Measurements from ENCODE around the gene GLIPR1L1.
A peak's percentile ranks its signal among the peaks of the same experiment; 100 is the strongest.

The GLIPR1L1 gene

DNA sequence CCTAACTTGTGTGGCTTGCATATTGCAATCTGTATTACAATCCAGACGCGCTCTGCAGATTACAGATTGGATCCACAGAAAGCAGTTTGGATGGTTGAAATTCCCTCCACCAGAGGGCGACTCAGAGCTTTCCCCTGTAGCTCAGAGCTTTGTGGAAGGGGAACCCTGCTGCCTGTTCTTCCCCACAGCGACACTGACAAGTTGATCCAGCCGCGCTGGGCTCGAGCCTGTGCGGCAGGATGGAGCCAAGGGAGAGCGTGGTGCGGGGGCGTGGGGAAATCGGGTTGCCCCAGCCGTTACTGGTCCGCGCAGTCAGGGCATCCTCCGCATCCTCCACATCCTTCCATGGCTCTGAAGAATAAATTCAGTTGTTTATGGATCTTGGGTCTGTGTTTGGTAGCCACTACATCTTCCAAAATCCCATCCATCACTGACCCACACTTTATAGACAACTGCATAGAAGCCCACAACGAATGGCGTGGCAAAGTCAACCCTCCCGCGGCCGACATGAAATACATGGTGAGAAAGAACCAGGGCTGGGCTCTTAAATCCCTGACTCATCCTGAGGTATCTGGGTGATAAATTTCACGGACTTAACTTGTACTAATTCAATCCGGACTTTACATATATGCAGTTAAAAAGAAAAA lies at the start of gene GLIPR1L1:
GLIPR1L1 (plus strand) TSS at position 287 of the 647 bp plus-strand sequence; CDS start at position 346, 59 bp downstream.
- peak; percentile 91 for DNase-seq (ENCODE audit: low read depth, low spot score)
- in situ Hi-C loops (cut with HindIII; ENCODE audit: low sequenced_read_pairs), result no loop called here
- peak; percentile 82 for TF ChIP-seq CTCF (IDR thresholded peaks at IDR 0.05; ENCODE audit: low read depth, low read length)
- H3K4me3 ChIP-seq (ENCODE audit: low read depth, low read length), result peak within 1 kb of the TSS; percentile 59

DNA sequence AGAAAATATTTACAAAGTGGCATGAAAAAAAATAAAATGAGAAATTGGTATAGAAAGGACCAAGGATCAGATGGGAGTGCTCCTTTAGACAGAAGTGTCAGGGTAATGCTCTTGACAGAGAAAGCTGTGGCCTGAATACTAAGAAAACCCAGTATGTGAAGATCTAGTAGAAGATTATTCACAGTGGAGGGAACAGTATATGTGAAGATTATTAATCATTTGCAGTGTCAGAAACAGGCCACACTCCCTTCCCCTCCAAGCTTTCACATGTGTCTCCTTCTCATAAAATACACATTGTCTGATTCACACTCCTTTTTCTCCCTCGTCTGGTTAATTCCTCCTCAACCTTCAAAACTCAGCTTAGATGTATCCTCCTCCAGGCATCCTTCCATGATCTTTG lies 45.6 kb upstream of the GLIPR1L1 start:
- in situ Hi-C loops (cut with HindIII; ENCODE audit: low sequenced_read_pairs), result no loop called here
- no peak overlapping the region for H3K4me3 ChIP-seq (ENCODE audit: low read depth, low read length)
- no peak for TF ChIP-seq CTCF (IDR thresholded peaks at IDR 0.05; ENCODE audit: low read depth, low read length)
- DNase-seq (ENCODE audit: low read depth, low spot score), result no peak

GRCh38 chr12:75289753-75290152 lies 44.7 kb upstream of the GLIPR1L1 start:
- TF ChIP-seq CTCF (IDR thresholded peaks at IDR 0.05; ENCODE audit: low read depth, low read length), result peak; percentile 30
- no peak overlapping the region for H3K4me3 ChIP-seq (ENCODE audit: low read depth, low read length)
- peak; percentile 53 for DNase-seq (ENCODE audit: low read depth, low spot score)
- in situ Hi-C loops (cut with HindIII; ENCODE audit: low sequenced_read_pairs), result no loop called here

DNA sequence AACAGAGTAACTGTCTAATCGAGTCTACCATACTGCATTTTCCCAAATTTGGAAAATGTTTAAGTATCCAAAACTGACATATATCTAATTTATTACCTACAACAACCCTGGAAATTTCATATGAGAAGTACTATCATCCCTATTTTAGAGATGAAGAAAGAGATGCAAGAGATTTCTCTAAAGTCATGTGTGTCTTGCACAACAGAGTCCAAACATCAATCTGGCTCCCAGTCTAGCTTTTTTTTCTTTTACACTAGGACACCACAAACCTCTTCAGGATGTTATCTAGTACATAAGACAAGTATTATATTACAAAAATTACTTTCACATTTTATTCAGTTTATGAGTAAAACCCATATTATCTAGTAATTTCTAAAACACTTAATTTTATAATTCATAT lies 43.5 kb upstream of the GLIPR1L1 start:
- TF ChIP-seq CTCF (IDR thresholded peaks at IDR 0.05; ENCODE audit: low read depth, low read length), result no peak
- in situ Hi-C loops (cut with HindIII; ENCODE audit: low sequenced_read_pairs), result no loop called here
- no peak for DNase-seq (ENCODE audit: low read depth, low spot score)

GRCh38 chr12:75294336-75294735 lies 40.1 kb upstream of the GLIPR1L1 start:
- no peak for TF ChIP-seq CTCF (IDR thresholded peaks at IDR 0.05; ENCODE audit: low read depth, low read length)
- in situ Hi-C loops (cut with HindIII; ENCODE audit: low sequenced_read_pairs), result no loop called here
- no peak for DNase-seq (ENCODE audit: low read depth, low spot score)
- H3K4me3 ChIP-seq (ENCODE audit: low read depth, low read length), result no peak overlapping the region

More for the DNA sequence above, 43.5 kb upstream of the GLIPR1L1 start:
- no peak overlapping the region for H3K4me3 ChIP-seq (ENCODE audit: low read depth, low read length)

DNA sequence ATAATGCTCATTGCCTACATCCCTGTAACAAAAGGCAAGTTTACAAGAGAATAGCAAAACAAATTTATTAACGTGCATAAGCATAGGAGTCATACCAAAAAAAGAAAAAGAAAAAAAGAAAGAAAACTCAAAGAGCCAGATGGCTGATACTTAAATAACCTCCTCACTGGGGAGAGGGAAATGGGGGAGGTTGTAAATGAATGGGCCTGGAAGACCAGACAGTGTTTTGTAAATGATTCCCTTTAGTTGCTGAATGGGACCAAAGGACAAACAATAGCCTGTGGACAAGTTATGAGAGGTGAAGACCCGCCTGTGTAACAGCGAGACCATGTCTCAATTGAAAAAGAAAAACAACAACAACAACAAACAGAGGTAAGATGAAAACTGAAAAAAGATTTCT lies 39.7 kb upstream of the GLIPR1L1 start:
- no peak for DNase-seq (ENCODE audit: low read depth, low spot score)
- TF ChIP-seq CTCF (IDR thresholded peaks at IDR 0.05; ENCODE audit: low read depth, low read length), result no peak
- H3K4me3 ChIP-seq (ENCODE audit: low read depth, low read length), result no peak overlapping the region
- in situ Hi-C loops (cut with HindIII; ENCODE audit: low sequenced_read_pairs), result no loop called here

All from astrocyte of the spinal cord (primary cell).